Thymus (tissue), 11 donors: ENCODE results near the gene PCID2. TPM values are rescaled to one million over a fixed set of nuclear protein-coding genes. Genes with fewer than 3 reads are reported as not detected.
A peak's percentile ranks its signal among the peaks of the same experiment; 100 is the strongest.

ENCODE experiments used
- DNase-seq, 9 donors: peaks; one replicate each; pipeline ENCODE4 v3.0.0-alpha.2; 2013; ENCODE audit warnings: low spot score in 9 of 9, low read depth in 6 of 9, missing footprints in 1 of 9
- H3K27ac ChIP-seq, 2 donors: one replicate each; pipeline ENCODE4 v1.5.1; 2013; ENCODE audit warnings: control low read depth in 1 of 2, low read depth in 1 of 2, low read length in 1 of 2, mild to moderate bottlenecking in 1 of 2, moderate library complexity in 1 of 2
- H3K27me3 ChIP-seq, 2 donors: one replicate each; pipeline ENCODE4 v1.5.1; 2013; ENCODE audit warnings: low read length in 1 of 2; ENCODE audit not compliant: control insufficient read depth in 2 of 2, insufficient read depth in 1 of 2
- H3K36me3 ChIP-seq, 2 donors: one replicate each; pipeline ENCODE4 v1.5.1; 2013; ENCODE audit warnings: low read length in 1 of 2, mild to moderate bottlenecking in 1 of 2, moderate library complexity in 1 of 2; ENCODE audit not compliant: control insufficient read depth in 2 of 2, insufficient read depth in 2 of 2
- H3K4me1 ChIP-seq, 2 donors: one replicate each; pipeline ENCODE4 v1.5.1; 2013; ENCODE audit warnings: low read length in 2 of 2; ENCODE audit not compliant: control insufficient read depth in 2 of 2, insufficient read depth in 2 of 2
- H3K4me3 ChIP-seq, 2 donors: one replicate each; pipeline ENCODE4 v1.5.1; 2013; ENCODE audit warnings: low read length in 2 of 2, control low read depth in 1 of 2, mild to moderate bottlenecking in 1 of 2
- H3K9me3 ChIP-seq, 2 donors: one replicate each; pipeline ENCODE4 v1.5.1; 2013; ENCODE audit warnings: low read length in 1 of 2, mild to moderate bottlenecking in 1 of 2; ENCODE audit not compliant: control insufficient read depth in 2 of 2, insufficient read depth in 1 of 2
- WGBS: extraction: QIAGEN DNeasy Blood & Tissue Kit; methylation state at CpG from one replicate; pipeline ENCODE4 v1.1.7; 2013; 5-methylcytosine and 5-hydroxymethylcytosine counted together
- polyA plus RNA-seq: library from polyadenylated mRNA; stranded (reverse); fragments of 200-250 nt; gene quantifications from one replicate; pipeline ENCODE4 v1.2.3, GENCODE V29; 2013
- total RNA-seq: library from RNA; stranded (reverse); fragments of 120-200 nt; gene quantifications from one replicate; pipeline ENCODE4 v1.2.4, GENCODE V29; 2013
- donor health status: healthy.

The PCID2 gene
- total and polyA plus RNA-seq, 2 donors: 53.6 to 63.3 TPM

GRCh38 chr13:113137691-113138298 lies 70.7 kb downstream of the PCID2 start:
- Histone ChIP-seq H3K4me1 (no peaks in the 10 kb centered on the region), H3K4me3 (no peak overlapping the region), H3K27ac (no peak overlapping the region), H3K9me3 (no peaks in the 10 kb centered on the region), H3K27me3 (peaks cover 0 to 10% of the 10 kb centered on the region in 2 donors), H3K36me3 (no peaks in the 10 kb centered on the region)
- 91% methylated on average over 11 of the region's 11 CpGs for WGBS
- DNase-seq: no peak

- Histone ChIP-seq H3K9me3 (peaks cover 0 to under 1% of the 10 kb centered on the region in 2 donors), H3K4me1 (no peaks in the 10 kb centered on the region), H3K27me3 (peaks cover 2 to 21% of the 10 kb centered on the region in 2 donors), H3K36me3 (no peaks in the 10 kb centered on the region), H3K27ac (no peak overlapping the region), H3K4me3 (no peak overlapping the region)
- DNase-seq: no peak
- 96% methylated on average over 2 of the region's 2 CpGs for WGBS
Observed at GRCh38 chr13:113135281-113135760, 73.1 kb downstream of the PCID2 start.

DNA sequence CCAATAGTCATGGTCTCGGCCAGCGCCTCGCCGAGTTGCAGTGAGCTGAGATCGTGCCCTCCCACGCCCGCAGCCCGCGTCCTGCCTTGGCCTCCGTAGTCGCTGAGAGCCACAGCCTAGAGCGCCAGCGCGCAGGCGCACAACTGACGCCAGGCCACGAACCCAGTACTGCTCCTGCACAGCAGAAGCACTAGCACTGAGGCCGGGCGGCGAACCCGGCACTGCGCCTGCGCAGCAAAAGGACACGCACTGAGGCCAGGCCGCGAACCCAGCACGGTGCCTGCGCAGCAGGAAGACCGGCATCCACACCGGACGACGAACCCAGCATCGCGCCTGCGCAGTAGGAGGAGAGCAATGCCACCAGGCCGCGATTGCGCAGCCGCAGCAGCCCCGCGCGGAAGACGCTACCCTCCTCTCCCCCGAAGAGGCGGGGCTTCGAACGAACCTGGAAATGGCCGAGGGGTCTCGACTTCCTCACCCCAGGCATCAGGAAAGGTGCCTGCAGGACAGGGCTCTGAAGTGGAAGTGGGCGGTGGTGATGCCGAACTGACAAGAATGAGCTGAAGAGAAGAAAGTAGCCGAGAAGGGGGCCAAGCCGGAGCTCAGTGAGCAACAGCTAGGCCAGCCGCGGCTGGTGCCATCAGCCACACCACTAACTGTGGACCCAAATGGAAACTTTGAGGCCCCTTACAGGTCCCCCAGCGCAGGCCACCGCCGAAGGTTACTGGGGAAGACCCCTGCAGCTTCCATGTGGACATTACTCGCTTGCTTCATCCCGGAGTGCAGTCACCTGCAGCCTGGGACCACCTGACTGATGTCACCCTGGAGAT lies 78.3 kb downstream of the PCID2 start:
- Histone ChIP-seq H3K4me1 (peaks cover 0 to 4% of the 10 kb centered on the region in 2 donors), H3K27me3 (peaks cover 9 to 41% of the 10 kb centered on the region in 2 donors), H3K36me3 (no peaks in the 10 kb centered on the region), H3K9me3 (peaks cover 2 to 12% of the 10 kb centered on the region in 2 donors), H3K27ac (no peak overlapping the region), H3K4me3 (peak overlapping the region in 1 of 2 donors; percentile 30)
- DNase-seq: peak in 2 of 9 donors; percentile 24 to 31
- 48% methylated on average over 60 of the region's 60 CpGs for WGBS

GRCh38 chr13:113129480-113129879 lies 79.0 kb downstream of the PCID2 start:
- H3K4me1 ChIP-seq: peaks cover 0 to 4% of the 10 kb centered on the region in 2 donors
- peak overlapping the region in 1 of 2 donors; percentile 30 for H3K4me3 ChIP-seq
- no peak overlapping the region for H3K27ac ChIP-seq
- 70% methylated on average over 27 of the region's 27 CpGs for WGBS
- no peaks in the 10 kb centered on the region for H3K36me3 ChIP-seq
- peaks cover 9 to 41% of the 10 kb centered on the region in 2 donors for H3K27me3 ChIP-seq
- no peak for DNase-seq
- peaks cover 2 to 12% of the 10 kb centered on the region in 2 donors for H3K9me3 ChIP-seq

Other genes with a start within 250 kb of the PCID2 start
- gene MCF2L, start 239.5 kb downstream of the PCID2 start, total RNA-seq: 13.0 TPM
- gene MCF2L, start 239.5 kb downstream of the PCID2 start, polyA plus RNA-seq: 28.6 TPM
- 0.24 TPM for gene F7, start 102.9 kb downstream of the PCID2 start, total RNA-seq
- gene F7, start 102.9 kb downstream of the PCID2 start, polyA plus RNA-seq: 0.14 TPM
- 2.7 TPM for gene F10, start 85.9 kb downstream of the PCID2 start, total RNA-seq
- gene F10, start 85.9 kb downstream of the PCID2 start, polyA plus RNA-seq: 1.4 TPM
- gene PROZ, start 50.0 kb downstream of the PCID2 start, total RNA-seq: 0.05 TPM
- 0.07 TPM for gene PROZ, start 50.0 kb downstream of the PCID2 start, polyA plus RNA-seq
- gene CUL4A, start 944 bp upstream of the PCID2 start, total RNA-seq: 41.6 TPM
- 57.3 TPM for gene CUL4A, start 944 bp upstream of the PCID2 start, polyA plus RNA-seq
- gene LAMP1, start 88.6 kb upstream of the PCID2 start, total RNA-seq: 50.7 TPM
- gene LAMP1, start 88.6 kb upstream of the PCID2 start, polyA plus RNA-seq: 85.4 TPM
- gene GRTP1, start 155.5 kb upstream of the PCID2 start, total RNA-seq: 2.2 TPM
- 5.0 TPM for gene GRTP1, start 155.5 kb upstream of the PCID2 start, polyA plus RNA-seq
- gene ADPRHL1, start 244.8 kb upstream of the PCID2 start, total RNA-seq: 1.2 TPM
- 1.6 TPM for gene ADPRHL1, start 244.8 kb upstream of the PCID2 start, polyA plus RNA-seq